ENCODE measurements around the gene SETD7. TPM values are rescaled to one million over a fixed set of nuclear protein-coding genes. Genes with fewer than 3 reads are reported as not detected.

SETD7 gene
- total RNA-seq, 1 experiment from 2014 or later, result 32.2 TPM

DNA sequence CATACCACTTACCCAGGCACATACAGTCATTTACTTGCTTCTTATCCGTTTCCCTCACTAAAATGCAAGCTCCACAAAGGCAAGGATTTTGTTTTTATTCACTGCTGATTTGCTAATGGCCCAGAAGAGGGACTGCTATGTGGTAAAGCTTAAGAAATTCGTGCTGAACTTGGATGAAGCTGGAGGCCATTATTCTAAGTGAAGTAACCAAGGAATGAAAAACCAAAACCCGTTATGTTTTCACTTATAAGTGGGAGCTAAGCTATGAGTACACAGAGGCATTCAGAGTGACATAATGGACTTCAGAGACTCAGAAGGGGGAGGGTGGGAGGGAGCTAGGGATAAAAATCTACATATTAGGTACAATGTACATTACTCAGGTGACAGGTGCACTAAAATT, 54.9 kb downstream of the SETD7 start:
- POLR2A ChIA-PET, result interaction anchor here (0.5 to 0.6 kb wide), 2 partner anchors 351 to 364 kb away, joined by 4 to 5 read pairs; no protein-coding TSS in a partner anchor

DNA sequence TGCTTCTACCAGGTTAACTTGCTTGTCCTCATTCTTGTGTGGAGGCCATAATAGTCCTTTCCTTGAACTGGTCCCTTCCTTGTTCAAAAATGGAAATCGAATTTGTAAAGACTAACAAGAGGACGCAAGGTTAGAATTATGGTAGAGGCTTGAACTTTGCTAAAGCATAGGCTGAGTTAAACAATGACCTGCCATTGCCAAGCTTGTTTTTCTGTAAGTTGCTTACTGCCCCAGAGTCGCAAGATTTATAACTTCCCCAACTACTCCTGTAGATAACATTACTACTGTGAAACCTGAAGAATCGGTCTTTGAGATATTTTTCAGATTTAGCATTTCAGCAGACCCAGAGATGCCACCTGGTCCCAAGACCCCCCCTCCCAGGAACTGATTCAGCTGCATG, 56.8 kb downstream of the SETD7 start:
- Histone ChIP-seq H3K36me3 (ENCODE audit: control insufficient read depth, insufficient read depth, low read length) (no peaks in the 10 kb centered on the region), H3K9me3 (no peaks in the 10 kb centered on the region), H3K4me3 (ENCODE audit: low read depth, low read length) (no peak overlapping the region), H3K4me1 (no peaks in the 10 kb centered on the region), H3K27me3 (replicated peaks; ENCODE audit: control insufficient read depth, insufficient read depth, low read length) (no peaks in the 10 kb centered on the region)
- BruUV-seq (replicated peaks), result no TSS peak
- H3K4me1 Mint-ChIP-seq (ENCODE audit: low read depth, unreplicated experiment), result peaks cover 9% of the 10 kb centered on the region
- H3K27me3 Mint-ChIP-seq (ENCODE audit: insufficient read depth, unreplicated experiment), result no peaks in the 10 kb centered on the region
- no peak overlapping the region for H3K27ac Mint-ChIP-seq (ENCODE audit: unreplicated experiment)
- CTCF ChIA-PET, result no interaction called here
- POLR2A ChIA-PET, result no interaction called here
- TF ChIP-seq, protein P1, sequence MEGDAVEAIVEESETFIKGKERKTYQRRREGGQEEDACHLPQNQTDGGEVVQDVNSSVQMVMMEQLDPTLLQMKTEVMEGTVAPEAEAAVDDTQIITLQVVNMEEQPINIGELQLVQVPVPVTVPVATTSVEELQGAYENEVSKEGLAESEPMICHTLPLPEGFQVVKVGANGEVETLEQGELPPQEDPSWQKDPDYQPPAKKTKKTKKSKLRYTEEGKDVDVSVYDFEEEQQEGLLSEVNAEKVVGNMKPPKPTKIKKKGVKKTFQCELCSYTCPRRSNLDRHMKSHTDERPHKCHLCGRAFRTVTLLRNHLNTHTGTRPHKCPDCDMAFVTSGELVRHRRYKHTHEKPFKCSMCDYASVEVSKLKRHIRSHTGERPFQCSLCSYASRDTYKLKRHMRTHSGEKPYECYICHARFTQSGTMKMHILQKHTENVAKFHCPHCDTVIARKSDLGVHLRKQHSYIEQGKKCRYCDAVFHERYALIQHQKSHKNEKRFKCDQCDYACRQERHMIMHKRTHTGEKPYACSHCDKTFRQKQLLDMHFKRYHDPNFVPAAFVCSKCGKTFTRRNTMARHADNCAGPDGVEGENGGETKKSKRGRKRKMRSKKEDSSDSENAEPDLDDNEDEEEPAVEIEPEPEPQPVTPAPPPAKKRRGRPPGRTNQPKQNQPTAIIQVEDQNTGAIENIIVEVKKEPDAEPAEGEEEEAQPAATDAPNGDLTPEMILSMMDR (IDR thresholded peaks at IDR 0.05; ENCODE audit: insufficient read depth in 1 of 2, low read depth in 1 of 2, low read length in 1 of 2, severe bottlenecking in 1 of 2, unreplicated experiment in 1 of 2), result no peak
- intact Hi-C loops (cut with micrococcal nuclease; ENCODE audit: unreplicated experiment), result loop anchor here (5.0 kb wide), 2 partner anchors 47 to 133 kb away; partner anchors contain the start of gene RAB33B
- H3K4me3 Mint-ChIP-seq (ENCODE audit: unreplicated experiment), result no peak overlapping the region
- no peaks in the 10 kb centered on the region for H3K9me3 Mint-ChIP-seq (ENCODE audit: unreplicated experiment)
- no peak for DNase-seq
- peaks cover 7% of the 10 kb centered on the region for H3K36me3 Mint-ChIP-seq (ENCODE audit: insufficient read depth, unreplicated experiment)

More for the DNA sequence above, 54.9 kb downstream of the SETD7 start:
- TF ChIP-seq, protein P1 (IDR thresholded peaks at IDR 0.05; ENCODE audit: insufficient read depth in 1 of 2, low read depth in 1 of 2, low read length in 1 of 2, severe bottlenecking in 1 of 2, unreplicated experiment in 1 of 2), result no peak
- H3K4me1 Mint-ChIP-seq (ENCODE audit: low read depth, unreplicated experiment), result peaks cover 9% of the 10 kb centered on the region
- BruUV-seq (replicated peaks), result no TSS peak
- H3K9me3 Mint-ChIP-seq (ENCODE audit: unreplicated experiment), result no peaks in the 10 kb centered on the region
- H3K4me3 Mint-ChIP-seq (ENCODE audit: unreplicated experiment), result no peak overlapping the region
- H3K27ac Mint-ChIP-seq (ENCODE audit: unreplicated experiment), result no peak overlapping the region
- intact Hi-C loops (cut with micrococcal nuclease; ENCODE audit: unreplicated experiment), result no loop called here
- CTCF ChIA-PET, result interaction anchor here (0.6 kb wide), 1 partner anchor 613 kb away, joined by 7 read pairs; no protein-coding TSS in a partner anchor
- Histone ChIP-seq H3K27me3 (replicated peaks; ENCODE audit: control insufficient read depth, insufficient read depth, low read length) (no peaks in the 10 kb centered on the region), H3K9me3 (no peaks in the 10 kb centered on the region), H3K36me3 (ENCODE audit: control insufficient read depth, insufficient read depth, low read length) (no peaks in the 10 kb centered on the region), H3K4me1 (no peaks in the 10 kb centered on the region), H3K4me3 (ENCODE audit: low read depth, low read length) (no peak overlapping the region)
- DNase-seq, result no peak
- no peaks in the 10 kb centered on the region for H3K27me3 Mint-ChIP-seq (ENCODE audit: insufficient read depth, unreplicated experiment)
- H3K36me3 Mint-ChIP-seq (ENCODE audit: insufficient read depth, unreplicated experiment), result peaks cover 13% of the 10 kb centered on the region

DNA sequence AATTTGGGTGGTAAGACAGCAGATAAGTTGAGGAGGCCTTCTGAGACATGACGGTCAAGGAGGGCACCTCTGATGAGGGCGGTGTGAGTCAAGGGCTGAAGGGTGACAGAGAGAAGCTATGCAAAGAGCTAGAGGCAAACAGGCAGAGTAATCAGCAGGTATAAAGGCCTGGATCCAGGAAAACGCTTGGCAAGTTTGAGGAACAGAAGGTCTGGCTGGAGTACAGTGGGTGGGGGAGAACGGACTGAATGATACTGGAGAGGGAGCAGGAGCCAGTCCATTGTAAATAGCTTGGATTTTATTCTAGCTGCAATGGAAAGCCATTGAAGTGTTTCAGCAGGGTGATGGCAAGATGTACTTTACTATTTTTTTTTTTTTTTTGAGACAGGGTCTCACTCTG, 62.8 kb downstream of the SETD7 start:
- H3K9me3 ChIP-seq, result no peaks in the 10 kb centered on the region
- POLR2A ChIA-PET, result no interaction called here
- H3K4me1 Mint-ChIP-seq (ENCODE audit: low read depth, unreplicated experiment), result no peaks in the 10 kb centered on the region
- no peaks in the 10 kb centered on the region for H3K36me3 Mint-ChIP-seq (ENCODE audit: insufficient read depth, unreplicated experiment)
- no peaks in the 10 kb centered on the region for H3K27me3 Mint-ChIP-seq (ENCODE audit: insufficient read depth, unreplicated experiment)
- no peak overlapping the region for H3K4me3 Mint-ChIP-seq (ENCODE audit: unreplicated experiment)
- no TSS peak for BruUV-seq (replicated peaks)
- TF ChIP-seq, protein P1 (IDR thresholded peaks at IDR 0.05; ENCODE audit: insufficient read depth in 1 of 2, low read depth in 1 of 2, low read length in 1 of 2, severe bottlenecking in 1 of 2, unreplicated experiment in 1 of 2), result no peak
- H3K36me3 ChIP-seq (ENCODE audit: control insufficient read depth, insufficient read depth, low read length), result no peaks in the 10 kb centered on the region
- no peak overlapping the region for H3K27ac Mint-ChIP-seq (ENCODE audit: unreplicated experiment)
- no peaks in the 10 kb centered on the region for H3K27me3 ChIP-seq (replicated peaks; ENCODE audit: control insufficient read depth, insufficient read depth, low read length)
- no peak for DNase-seq
- CTCF ChIA-PET, result no interaction called here
- no peaks in the 10 kb centered on the region for H3K4me1 ChIP-seq
- no peak overlapping the region for H3K4me3 ChIP-seq (ENCODE audit: low read depth, low read length)
- H3K9me3 Mint-ChIP-seq (ENCODE audit: unreplicated experiment), result peaks cover 7% of the 10 kb centered on the region
- intact Hi-C loops (cut with micrococcal nuclease; ENCODE audit: unreplicated experiment), result no loop called here
